Measurements from ENCODE around the gene TECTA. TPM values are rescaled to one million over a fixed set of nuclear protein-coding genes. Genes with fewer than 3 reads are reported as not detected.

The TECTA gene, protein sequence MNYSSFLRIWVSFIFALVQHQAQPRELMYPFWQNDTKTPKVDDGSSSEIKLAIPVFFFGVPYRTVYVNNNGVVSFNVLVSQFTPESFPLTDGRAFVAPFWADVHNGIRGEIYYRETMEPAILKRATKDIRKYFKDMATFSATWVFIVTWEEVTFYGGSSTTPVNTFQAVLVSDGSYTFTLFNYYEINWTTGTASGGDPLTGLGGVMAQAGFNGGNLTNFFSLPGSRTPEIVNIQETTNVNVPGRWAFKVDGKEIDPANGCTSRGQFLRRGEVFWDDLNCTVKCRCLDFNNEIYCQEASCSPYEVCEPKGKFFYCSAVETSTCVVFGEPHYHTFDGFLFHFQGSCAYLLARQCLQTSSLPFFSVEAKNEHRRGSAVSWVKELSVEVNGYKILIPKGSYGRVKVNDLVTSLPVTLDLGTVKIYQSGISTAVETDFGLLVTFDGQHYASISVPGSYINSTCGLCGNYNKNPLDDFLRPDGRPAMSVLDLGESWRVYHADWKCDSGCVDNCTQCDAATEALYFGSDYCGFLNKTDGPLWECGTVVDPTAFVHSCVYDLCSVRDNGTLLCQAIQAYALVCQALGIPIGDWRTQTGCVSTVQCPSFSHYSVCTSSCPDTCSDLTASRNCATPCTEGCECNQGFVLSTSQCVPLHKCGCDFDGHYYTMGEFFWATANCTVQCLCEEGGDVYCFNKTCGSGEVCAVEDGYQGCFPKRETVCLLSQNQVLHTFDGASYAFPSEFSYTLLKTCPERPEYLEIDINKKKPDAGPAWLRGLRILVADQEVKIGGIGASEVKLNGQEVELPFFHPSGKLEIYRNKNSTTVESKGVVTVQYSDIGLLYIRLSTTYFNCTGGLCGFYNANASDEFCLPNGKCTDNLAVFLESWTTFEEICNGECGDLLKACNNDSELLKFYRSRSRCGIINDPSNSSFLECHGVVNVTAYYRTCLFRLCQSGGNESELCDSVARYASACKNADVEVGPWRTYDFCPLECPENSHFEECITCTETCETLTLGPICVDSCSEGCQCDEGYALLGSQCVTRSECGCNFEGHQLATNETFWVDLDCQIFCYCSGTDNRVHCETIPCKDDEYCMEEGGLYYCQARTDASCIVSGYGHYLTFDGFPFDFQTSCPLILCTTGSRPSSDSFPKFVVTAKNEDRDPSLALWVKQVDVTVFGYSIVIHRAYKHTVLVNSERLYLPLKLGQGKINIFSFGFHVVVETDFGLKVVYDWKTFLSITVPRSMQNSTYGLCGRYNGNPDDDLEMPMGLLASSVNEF (N-terminal part only)
- total RNA-seq: under 1 TPM in 1 of 4 donors, not detected in 3; 0.38 TPM

DNA sequence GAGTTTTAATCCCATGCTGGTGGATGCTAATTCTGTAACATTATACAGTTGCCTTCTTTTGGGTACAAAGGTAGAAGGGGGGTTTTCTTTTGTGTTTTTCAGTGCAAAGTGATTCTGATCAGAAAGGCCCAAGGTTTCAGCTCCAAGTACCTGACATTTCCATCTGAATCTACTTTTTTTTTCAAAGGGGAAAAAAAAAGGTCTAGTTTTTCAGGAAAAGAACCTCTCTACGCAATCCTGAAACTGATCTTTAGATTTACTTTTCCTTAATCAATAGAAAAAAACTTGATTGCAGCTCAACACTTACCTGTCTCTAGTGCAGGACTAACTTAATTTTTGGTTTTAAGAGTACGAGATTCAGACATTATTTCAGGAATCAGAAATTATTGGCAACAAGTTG is at the start of gene TECTA:
TSS of gene TECTA (plus strand) at position 301 of the 400 bp plus-strand sequence. CDS start 1,423 bp downstream, outside the sequence.
- 90 to 98% methylated on average over 2 of the region's 2 CpGs for WGBS, 2 donors
- H3K9me3 ChIP-seq: no peaks in the 10 kb centered on the region
- DNase-seq: no peak
- intact Hi-C loops (cut with DNase I): no loop called here
- no peak within 1 kb of the TSS for H3K27ac ChIP-seq
- no peaks in the 10 kb centered on the region for H3K27me3 ChIP-seq
- no peak for TF ChIP-seq POLR2A (IDR thresholded peaks at IDR 0.05)
- TF ChIP-seq, protein P1, sequence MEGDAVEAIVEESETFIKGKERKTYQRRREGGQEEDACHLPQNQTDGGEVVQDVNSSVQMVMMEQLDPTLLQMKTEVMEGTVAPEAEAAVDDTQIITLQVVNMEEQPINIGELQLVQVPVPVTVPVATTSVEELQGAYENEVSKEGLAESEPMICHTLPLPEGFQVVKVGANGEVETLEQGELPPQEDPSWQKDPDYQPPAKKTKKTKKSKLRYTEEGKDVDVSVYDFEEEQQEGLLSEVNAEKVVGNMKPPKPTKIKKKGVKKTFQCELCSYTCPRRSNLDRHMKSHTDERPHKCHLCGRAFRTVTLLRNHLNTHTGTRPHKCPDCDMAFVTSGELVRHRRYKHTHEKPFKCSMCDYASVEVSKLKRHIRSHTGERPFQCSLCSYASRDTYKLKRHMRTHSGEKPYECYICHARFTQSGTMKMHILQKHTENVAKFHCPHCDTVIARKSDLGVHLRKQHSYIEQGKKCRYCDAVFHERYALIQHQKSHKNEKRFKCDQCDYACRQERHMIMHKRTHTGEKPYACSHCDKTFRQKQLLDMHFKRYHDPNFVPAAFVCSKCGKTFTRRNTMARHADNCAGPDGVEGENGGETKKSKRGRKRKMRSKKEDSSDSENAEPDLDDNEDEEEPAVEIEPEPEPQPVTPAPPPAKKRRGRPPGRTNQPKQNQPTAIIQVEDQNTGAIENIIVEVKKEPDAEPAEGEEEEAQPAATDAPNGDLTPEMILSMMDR (IDR thresholded peaks at IDR 0.05): no peak
- no peaks in the 10 kb centered on the region for H3K36me3 ChIP-seq
- no peak within 1 kb of the TSS for H3K4me3 ChIP-seq
- H3K4me1 ChIP-seq: peaks cover 0 to 19% (median 0%) of the 10 kb centered on the region in 3 donors

DNA sequence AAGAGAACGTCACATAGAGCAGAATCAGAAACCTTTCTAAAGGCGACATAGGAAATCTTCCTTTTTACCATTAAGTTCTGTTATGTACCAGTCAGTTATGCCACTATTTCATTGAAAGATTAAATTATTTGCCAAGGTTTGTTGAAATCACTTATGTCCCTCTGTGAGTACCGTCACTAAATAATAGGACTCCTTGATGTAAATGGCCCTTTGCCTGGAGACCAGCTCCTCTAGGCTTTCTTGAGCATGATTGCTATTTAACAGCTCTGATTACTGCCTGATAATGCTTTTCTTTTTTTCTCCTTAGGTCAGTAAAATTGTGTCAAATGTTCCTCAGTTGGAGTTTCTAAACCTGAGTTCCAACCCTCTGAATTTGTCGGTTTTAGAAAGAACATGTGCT is 47.8 kb upstream of the TECTA start:
- no peak for DNase-seq
- intact Hi-C loops (cut with DNase I): no loop called here
- Histone ChIP-seq H3K4me3 (no peak overlapping the region), H3K4me1 (no peaks in the 10 kb centered on the region), H3K27me3 (no peaks in the 10 kb centered on the region), H3K36me3 (peaks cover 5 to 46% (median 15%) of the 10 kb centered on the region in 3 donors), H3K9me3 (no peaks in the 10 kb centered on the region), H3K27ac (no peak overlapping the region)
- TF ChIP-seq, protein P1 (IDR thresholded peaks at IDR 0.05): no peak
- no peak for TF ChIP-seq POLR2A (IDR thresholded peaks at IDR 0.05)
- 95 to 96% methylated on average over 4 of the region's 4 CpGs for WGBS, 2 donors

DNA sequence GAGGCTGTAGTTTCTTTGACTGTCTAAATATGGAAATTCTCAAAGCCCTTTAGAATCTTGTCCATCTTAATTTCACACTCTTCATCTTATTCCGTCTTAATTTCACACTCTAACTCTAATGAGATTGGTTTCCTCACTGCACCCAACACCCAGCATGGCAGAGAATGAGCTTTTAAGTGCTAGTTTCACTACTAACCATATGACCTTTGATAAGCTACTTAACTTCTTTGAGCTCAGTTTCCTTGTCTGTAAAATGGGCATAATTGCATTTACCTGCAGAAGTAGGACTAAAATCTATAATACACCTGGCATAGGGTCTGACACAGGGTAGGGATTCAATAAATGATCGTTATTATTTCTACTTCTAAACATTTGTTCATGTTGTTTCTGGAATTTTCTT is 46.8 kb upstream of the TECTA start:
- H3K36me3 ChIP-seq: peaks cover 0 to 36% (median 15%) of the 10 kb centered on the region in 3 donors
- H3K4me3 ChIP-seq: no peak overlapping the region
- DNase-seq: no peak
- H3K27me3 ChIP-seq: no peaks in the 10 kb centered on the region
- WGBS, 2 donors: 94 to 95% methylated on average over 2 of the region's 2 CpGs
- H3K4me1 ChIP-seq: no peaks in the 10 kb centered on the region
- H3K27ac ChIP-seq: no peak overlapping the region
- TF ChIP-seq POLR2A (IDR thresholded peaks at IDR 0.05): no peak
- TF ChIP-seq, protein P1 (IDR thresholded peaks at IDR 0.05): no peak
- H3K9me3 ChIP-seq: no peaks in the 10 kb centered on the region
- intact Hi-C loops (cut with DNase I): no loop called here

DNA sequence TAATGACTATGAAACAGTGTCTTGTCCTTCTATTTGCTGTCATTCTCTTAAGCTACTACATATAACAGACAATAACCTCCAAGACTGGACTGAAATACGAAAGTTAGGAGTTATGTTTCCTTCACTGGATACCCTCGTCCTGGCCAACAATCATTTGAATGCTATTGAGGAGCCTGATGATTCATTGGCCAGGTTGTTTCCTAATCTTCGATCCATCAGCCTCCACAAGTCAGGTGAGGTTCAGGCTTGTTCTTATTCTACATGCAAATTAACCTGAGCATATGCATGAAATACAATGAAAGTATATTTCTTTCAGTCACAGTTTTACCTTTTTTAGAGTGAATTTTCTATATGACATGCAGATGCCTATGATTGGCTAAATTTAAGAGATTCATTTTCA is 46.0 kb upstream of the TECTA start:
- H3K36me3 ChIP-seq: peaks cover 0 to 39% (median 15%) of the 10 kb centered on the region in 3 donors
- H3K4me1 ChIP-seq: no peaks in the 10 kb centered on the region
- WGBS, 2 donors: 45% methylated on average over 3 of the region's 3 CpGs
- no peak for TF ChIP-seq POLR2A (IDR thresholded peaks at IDR 0.05)
- TF ChIP-seq, protein P1 (IDR thresholded peaks at IDR 0.05): no peak
- no peak overlapping the region for H3K27ac ChIP-seq
- no peaks in the 10 kb centered on the region for H3K27me3 ChIP-seq
- no peak overlapping the region for H3K4me3 ChIP-seq
- no peak for DNase-seq
- H3K9me3 ChIP-seq: no peaks in the 10 kb centered on the region
- intact Hi-C loops (cut with DNase I): no loop called here
